ENCODE results near the gene CFAP20DC.

DNA sequence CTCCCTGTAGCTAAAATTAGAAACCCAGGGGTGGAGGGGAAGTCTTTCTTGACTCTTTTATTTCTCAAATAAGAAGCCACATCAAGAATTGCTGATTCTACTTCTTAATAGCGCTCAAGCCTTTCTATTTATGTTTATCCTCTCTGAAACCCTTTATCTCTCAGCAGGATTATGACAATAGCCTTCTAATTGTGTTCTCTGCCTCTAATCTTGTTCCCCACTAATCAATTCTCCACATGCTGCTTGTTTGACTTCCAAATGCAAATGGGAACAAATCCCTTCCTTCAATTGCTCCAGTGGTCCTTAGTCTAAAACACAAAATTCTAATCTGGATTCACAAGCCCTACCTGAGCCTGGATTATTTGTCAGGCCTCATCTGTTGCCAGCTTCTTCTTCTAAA lies 43.7 kb upstream of the CFAP20DC start:
- TF ChIP-seq POLR2AphosphoS5 (IDR thresholded peaks at IDR 0.05) (no peak), POLR2A (IDR thresholded peaks at IDR 0.05) (no peak), EP300 (IDR thresholded peaks at IDR 0.05) (no peak)
- TF ChIP-seq, protein P1, sequence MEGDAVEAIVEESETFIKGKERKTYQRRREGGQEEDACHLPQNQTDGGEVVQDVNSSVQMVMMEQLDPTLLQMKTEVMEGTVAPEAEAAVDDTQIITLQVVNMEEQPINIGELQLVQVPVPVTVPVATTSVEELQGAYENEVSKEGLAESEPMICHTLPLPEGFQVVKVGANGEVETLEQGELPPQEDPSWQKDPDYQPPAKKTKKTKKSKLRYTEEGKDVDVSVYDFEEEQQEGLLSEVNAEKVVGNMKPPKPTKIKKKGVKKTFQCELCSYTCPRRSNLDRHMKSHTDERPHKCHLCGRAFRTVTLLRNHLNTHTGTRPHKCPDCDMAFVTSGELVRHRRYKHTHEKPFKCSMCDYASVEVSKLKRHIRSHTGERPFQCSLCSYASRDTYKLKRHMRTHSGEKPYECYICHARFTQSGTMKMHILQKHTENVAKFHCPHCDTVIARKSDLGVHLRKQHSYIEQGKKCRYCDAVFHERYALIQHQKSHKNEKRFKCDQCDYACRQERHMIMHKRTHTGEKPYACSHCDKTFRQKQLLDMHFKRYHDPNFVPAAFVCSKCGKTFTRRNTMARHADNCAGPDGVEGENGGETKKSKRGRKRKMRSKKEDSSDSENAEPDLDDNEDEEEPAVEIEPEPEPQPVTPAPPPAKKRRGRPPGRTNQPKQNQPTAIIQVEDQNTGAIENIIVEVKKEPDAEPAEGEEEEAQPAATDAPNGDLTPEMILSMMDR (IDR thresholded peaks at IDR 0.05), result no peak

Data from gastroesophageal sphincter (tissue), 3 donors.